HG03469 (cell line): ENCODE measurements around the gene SERPINA3.
"Not testable (repeated sequence)": the region's sequence is repeated elsewhere in the genome, so short reads cannot be mapped to it uniquely, and the experiment has no call there.

Source experiments
- ATAC-seq: cut with Tn5 transposase; IDR thresholded peaks from one replicate; pipeline ENCODE4 v1.9.1; 2021; ENCODE audit warnings: mild to moderate bottlenecking, moderate library complexity, moderate number of reproducible peaks; ENCODE audit not compliant: unreplicated experiment

The SERPINA3 gene

DNA sequence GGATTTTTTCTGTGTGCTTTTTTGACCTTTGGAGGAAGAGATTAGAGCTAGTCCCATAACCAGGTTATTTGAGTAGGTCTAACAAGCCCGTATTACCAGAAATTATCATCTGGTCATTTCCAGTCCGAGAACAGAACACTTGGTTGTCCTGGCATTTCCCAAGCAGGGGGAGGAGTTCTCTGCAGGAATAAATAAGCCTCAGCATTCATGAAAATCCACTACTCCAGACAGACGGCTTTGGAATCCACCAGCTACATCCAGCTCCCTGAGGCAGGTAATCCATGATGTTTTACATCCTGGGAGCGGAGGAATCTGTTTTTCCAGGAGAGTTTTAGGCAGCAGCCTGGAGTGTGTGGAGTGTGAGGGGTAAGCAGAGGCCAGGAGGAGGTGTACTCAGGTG lies at the start of gene SERPINA3:
Gene SERPINA3, plus strand, starts transcription at position 218 of the 400 bp plus-strand sequence. CDS start 2,051 bp downstream, outside the sequence.
- no peak for ATAC-seq

- no peak for ATAC-seq
Measured at GRCh38 chr14:94562941-94563883, 49.0 kb upstream of the SERPINA3 start.

DNA sequence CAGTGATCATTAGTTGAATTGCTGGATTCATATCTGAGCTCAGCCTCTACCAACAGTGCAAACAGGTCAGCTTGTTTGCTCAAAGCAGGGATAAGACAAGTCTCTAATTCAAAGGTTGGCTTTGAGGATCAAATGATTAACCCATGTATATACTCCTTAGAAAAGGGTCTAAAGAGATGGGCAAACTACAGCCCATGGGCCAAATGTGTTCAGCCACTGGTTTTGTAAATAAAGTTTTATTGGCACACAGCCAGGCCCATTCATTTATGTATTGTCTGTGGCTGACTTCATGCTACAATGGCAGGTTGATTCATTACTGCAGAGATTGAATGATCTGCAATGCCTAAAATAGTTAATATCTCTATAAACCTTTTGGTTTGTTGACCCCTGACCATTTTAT lies 47.8 kb upstream of the SERPINA3 start:
- ATAC-seq = no peak

- no peak for ATAC-seq
Measured at GRCh38 chr14:94568186-94568585, 44.0 kb upstream of the SERPINA3 start.

- no peak for ATAC-seq
Measured at GRCh38 chr14:94569381-94570001, 42.7 kb upstream of the SERPINA3 start.

- ATAC-seq = no peak
Measured at GRCh38 chr14:94570002-94570400, 42.2 kb upstream of the SERPINA3 start.

DNA sequence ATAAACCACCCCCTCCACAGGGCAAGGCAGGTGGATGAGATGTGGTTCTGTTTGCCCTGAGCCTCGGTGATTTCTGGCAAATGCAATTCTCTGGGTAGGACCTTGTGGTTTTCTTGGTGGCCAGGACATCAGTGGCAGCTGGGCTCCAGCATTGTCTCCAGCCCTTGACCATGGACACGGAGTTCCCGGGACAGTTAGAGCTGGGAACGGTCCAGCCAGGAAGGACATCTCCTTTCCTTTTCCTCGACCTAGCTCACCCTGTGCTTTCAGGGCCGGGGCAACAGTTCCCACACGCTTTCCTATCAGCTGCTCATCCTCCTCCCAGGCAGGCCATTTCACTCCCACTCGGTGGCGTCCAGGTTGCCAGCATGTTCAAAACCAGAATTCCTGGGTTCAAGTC lies 41.8 kb upstream of the SERPINA3 start:
- no peak for ATAC-seq

- ATAC-seq = no peak
Measured at GRCh38 chr14:94571395-94571794, 40.8 kb upstream of the SERPINA3 start.

DNA sequence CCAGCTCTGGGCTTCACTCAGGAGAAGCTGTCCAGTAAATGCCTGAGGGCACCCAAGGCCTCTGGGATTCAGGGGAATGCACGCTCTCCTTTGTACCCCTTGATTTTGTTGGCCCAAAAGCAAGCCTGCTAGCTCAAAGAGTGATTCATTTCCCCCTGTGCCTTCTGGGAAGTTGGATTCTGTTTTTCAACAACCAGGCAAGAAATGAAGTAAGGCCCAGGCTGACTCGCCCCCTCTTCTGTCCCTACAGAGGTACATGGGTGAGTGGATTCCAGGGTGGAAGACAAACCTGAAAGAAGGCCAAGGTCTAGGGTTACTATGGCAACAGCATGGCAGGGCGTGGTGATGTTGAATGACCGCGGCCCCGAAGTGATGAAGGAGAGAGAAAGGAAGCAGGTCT lies 40.2 kb upstream of the SERPINA3 start:
- ATAC-seq = no peak

GRCh38 chr14:94572637-94573303 lies 39.4 kb upstream of the SERPINA3 start:
- ATAC-seq = no peak

DNA sequence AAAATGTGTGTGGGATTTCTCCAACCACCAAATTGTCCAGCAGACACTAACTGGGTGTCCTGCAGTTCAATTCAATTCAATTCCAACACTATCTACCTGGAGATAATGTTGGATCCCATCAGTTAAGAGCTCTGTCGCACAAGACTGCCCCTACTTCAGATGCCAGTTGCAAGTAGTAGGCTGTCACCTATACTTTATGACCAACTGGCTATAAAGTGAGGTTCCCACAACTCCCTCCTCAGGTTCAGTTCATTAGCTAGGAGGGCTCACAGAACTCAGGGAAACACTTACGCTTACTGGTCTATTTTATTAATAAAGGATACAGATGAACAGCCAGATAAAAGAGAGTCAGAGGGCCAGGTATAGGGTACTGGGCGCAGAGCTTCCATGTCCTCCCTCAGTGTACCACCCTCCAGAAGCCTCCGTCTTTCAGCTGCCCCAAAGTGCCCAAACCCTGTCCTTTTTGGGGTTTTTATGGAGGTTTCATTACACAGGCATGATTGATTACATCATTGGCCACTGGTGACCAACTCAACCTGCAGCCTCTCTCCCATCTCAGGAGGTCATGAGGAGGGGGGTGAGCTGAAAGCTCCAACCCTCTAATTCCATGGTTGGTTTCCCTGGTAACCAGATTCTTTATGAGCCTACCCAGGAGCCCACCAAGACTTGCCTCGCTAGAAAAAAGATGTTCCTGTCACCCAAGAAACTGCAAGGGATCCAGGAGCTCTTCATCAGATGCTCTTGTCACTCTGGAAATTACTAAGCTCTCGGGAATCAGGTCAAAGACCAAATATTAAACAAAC lies 38.5 kb upstream of the SERPINA3 start:
- no peak for ATAC-seq

GRCh38 chr14:94574336-94574735 lies 37.9 kb upstream of the SERPINA3 start:
- ATAC-seq = no peak

- no peak for ATAC-seq
Measured at GRCh38 chr14:94575730-94576585, 36.2 kb upstream of the SERPINA3 start.

DNA sequence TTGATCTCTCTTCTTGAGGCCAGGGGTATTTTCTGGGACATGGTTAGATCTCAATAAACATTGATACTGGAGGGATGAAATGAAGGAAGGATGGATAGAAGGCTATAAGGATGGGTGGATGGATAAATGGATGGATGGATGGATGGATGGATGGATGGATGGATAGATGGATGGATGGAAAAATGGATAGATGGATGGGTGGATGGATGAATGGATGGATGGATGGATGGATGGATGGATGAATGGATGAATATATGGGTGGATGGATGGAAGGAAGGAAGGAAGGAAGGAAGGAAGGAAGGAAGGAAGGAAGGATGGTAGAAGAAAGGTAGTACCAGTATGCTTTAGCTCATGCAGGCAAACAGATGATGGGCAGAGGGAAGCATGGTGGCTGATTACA lies 34.7 kb upstream of the SERPINA3 start:
- ATAC-seq = not testable (repeated sequence)

GRCh38 chr14:94578712-94579111 lies 33.5 kb upstream of the SERPINA3 start:
- no peak for ATAC-seq

GRCh38 chr14:94581127-94581999 lies 30.8 kb upstream of the SERPINA3 start, which contains the start of gene SERPINA5:
TSS of gene SERPINA5 (plus strand) at chr14:94581426. CDS start at chr14:94587363, 5,937 bp downstream.
- ATAC-seq = no peak

GRCh38 chr14:94582199-94582750 lies 29.9 kb upstream of the SERPINA3 start:
- ATAC-seq = no peak

DNA sequence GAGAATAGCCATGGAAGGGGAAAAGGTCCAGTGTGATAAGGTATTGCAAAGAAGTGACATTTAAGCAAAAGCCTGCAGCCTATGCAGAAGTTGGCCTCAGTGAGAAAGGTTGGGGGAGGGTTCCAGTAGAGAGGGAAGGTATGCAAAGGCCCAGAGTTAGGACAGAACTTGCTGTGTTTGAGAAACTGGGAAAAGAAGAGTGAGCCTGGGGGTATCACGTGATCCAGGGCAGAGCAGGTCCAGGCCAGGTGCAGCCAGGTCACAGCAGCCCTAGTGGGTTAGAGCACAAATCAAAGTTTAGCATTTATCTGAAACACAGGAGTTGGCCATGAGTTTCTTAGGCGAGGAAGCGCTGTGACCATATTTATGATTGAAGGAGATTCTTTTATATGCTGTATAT lies 29.3 kb upstream of the SERPINA3 start:
- no peak for ATAC-seq
